GM21737 (cell line): ENCODE results near the gene HTR3E.

ENCODE experiments used
- ATAC-seq: cut with Tn5 transposase; IDR thresholded peaks from one replicate; pipeline ENCODE4 v1.9.1; 2021; ENCODE audit warnings: mild to moderate bottlenecking, moderate library complexity; ENCODE audit not compliant: unreplicated experiment

The HTR3E gene

DNA sequence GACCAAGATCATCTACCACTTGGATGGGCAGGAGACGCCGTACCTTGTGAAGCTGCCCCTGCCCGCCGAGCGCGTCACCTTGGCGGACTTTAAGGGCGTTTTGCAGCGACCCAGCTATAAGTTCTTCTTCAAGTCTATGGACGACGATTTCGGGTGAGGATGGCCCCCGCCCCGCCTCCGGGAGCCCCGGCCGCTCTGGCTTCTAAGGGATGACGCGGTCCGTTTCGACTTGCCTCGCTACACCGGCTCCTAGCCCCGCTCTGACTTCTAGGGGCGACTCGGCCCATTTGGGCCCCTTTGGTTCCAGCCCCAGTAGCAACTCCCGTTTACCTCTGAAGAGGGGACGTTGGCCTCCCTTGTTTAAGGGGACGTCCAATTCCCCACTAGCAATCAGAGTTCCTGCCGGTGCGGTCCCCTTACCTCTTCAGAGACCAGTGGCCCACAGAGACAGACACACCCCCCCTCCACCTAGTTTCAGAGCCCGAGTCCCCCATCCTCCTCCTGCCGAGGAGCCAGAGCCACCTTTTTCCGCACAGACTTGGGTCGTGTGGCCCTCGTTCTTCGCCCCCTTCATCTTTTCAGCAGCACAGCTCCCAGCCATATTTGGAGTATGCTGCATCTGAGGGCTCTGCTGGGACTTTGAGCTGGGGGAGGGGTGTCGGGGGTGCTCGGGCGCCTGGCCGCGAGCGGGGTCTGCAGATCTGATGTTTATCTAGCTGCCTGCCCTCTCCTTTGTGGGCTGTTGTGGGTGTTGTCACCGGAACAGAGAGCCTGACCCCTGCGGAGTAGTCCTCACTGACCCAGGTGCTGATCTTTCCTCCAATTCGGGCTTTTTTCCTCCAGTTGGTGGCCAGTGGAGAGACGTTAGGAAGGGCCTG, 59.0 kb downstream of the HTR3E start:
- peak; percentile 23 for ATAC-seq

DNA sequence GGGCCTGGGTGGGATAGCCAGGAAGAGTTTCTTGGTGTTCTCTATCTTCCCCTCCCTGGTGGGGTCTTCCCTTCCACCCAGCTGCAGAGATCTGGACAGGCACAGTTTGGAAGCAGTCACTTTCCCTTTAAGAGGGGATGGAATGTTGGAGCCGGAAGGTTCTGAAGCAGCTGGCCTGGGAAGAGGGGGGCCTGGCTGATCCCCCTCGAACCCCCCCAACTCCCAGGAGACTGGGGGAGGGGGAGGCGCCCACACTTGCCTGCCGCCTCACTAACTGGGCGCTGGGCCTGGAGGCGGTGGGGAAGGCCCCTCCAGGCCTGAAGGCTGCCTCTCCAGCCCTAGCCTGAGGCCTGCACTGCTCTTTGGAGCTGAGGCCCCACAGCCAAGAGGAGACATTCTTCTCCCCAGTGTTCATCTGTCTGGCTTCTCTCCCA, 59.7 kb downstream of the HTR3E start:
- no peak for ATAC-seq
